Inferior parietal cortex (tissue), 1 donor: ENCODE measurements around the gene NKD1.
"Not testable (repeated sequence)": the region's sequence is repeated elsewhere in the genome, so short reads cannot be mapped to it uniquely, and the experiment has no call there.

Experiments
- DNase-seq: peaks from one replicate; pipeline ENCODE4 v3.0.0-alpha.2; 2016; ENCODE audit errors: extremely low spot score

NKD1 gene

GRCh38 chr16:50559804-50560514 lies 11.8 kb downstream of the NKD1 start:
- no peak for DNase-seq

DNA sequence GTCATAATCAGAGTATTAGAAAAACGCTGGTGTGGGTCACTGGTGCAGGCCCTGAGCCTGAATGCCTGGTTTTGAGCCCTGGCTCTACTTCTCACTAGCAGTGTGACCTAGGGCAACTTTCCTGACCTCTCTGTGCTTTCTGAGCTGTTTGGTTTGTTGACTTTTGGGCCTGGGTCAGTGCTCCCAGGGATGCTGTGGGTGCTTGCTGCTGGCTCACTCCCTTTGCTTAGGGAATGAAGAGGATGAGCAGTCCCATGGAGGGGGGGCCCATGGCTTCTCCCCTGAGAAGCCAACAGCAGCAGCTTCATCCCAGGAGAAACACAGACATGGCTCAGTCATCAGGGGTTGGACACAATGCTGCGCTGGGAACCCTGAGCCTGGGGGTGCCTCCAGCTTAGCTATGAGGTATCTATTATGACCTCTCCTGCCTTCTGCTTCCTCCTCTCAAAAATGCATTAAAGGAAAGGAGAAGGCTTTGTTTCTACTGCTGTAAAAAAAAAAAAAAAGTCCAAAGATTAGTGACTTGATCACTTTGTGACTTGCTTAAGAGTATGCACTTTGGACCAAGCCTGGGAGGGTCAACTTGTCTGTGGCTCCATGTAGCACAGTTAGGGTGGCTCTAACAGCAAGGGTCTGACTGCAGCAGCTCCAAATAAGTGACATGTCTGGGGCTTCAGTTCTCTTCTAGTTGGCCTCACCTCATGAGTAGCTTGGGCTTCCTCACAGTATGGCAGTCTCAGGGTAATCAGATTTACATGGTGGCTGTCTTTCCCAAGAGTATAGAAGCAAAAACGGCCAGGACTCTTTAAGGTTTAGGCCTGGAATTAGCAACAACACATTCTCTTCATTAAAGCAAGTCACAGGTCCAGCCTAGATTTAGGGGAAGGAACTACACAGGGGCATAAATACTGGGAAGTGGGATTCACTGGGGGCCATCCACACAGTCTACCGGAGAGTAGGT lies 13.0 kb downstream of the NKD1 start:
- no peak for DNase-seq

DNA sequence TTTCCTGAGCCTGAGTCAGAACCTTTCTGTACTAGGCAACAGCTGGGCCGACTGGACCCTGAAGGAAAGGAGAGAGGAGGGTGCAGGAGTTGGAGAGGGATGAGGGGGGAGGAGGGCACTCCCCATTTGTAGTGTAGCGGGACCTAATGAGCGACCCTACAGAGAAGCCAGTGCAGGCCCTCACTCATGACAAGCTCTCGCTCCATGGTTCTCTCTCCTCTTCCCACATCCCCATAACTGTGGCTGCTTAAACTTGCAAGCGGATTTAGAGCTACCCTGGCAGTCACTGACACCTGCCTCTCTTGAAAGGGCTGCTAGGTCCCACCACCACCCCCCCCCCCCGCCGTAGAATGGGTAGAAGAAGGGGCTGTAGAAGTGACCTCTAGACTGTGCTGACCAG lies 14.5 kb downstream of the NKD1 start:
- DNase-seq, result no peak

GRCh38 chr16:50563989-50564388 lies 15.8 kb downstream of the NKD1 start:
- DNase-seq, result no peak

DNA sequence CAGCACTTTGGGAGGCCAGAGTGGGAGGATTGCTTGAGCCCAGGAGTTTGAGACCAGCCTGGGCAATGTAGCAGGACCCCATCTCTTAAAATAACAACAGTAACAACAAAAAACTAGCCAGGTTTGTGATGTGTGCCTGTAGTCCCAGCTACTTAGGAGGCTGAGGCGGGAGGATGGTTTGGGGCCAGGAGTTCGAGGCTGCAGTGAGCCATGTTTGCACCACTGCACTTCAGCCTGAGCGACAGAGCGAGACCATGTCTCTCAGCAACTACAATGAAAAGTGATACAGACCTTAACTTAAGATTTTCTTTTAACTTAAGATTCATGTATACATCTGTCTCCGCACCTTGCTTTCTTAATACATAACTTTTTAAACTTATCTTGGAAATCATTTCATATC lies 17.2 kb downstream of the NKD1 start:
- DNase-seq, result no peak

DNA sequence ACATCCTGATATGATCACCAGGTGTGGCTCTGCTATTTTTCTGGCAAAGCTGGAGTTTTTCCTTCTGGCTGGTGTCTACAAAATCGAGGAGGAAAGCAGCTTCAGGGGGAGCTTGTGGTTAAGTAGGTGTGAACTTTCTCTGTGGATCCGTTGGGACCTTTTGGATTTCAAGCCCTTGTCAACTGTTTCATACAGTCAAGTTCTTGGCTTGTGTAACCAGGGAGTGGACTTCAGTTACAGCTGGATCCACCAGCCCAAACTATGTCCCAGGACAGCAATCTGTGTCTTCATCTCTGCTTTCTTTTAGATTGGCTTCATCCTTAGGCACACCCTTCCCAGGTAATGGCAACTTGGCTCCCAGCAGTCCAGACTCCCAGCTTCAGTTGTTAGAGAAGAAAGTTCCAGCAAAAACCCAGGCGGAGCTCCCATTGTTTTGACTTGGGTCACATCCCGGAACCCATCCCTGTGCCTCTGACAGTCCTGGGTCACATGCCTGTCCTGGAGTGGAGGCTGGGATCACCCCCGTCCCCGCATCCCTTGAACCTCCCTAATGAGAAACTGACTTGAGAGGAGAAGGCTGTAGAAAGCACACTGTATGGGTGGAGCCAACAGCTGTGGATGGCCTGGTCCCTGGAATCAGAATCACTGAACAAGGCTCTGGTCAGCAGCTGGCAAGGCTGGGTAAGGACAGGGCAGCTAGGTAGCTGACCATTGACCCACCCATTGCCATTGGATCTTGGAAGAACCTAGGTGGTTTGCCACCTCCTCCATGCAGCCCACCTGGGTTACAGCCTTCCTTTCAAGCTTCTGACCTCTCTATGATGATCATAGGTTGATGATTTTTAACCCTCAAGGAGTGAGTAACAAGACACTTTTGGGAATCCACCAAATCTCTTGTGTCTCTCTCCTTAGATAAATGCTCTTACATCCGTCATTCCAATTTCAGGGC lies 18.1 kb downstream of the NKD1 start:
- no peak for DNase-seq

GRCh38 chr16:50567651-50568050 lies 19.5 kb downstream of the NKD1 start:
- DNase-seq, result no peak

- DNase-seq, result no peak
Observed at GRCh38 chr16:50568187-50568815, 20.1 kb downstream of the NKD1 start.

- no peak for DNase-seq
Observed at GRCh38 chr16:50570354-50570753, 22.2 kb downstream of the NKD1 start.

DNA sequence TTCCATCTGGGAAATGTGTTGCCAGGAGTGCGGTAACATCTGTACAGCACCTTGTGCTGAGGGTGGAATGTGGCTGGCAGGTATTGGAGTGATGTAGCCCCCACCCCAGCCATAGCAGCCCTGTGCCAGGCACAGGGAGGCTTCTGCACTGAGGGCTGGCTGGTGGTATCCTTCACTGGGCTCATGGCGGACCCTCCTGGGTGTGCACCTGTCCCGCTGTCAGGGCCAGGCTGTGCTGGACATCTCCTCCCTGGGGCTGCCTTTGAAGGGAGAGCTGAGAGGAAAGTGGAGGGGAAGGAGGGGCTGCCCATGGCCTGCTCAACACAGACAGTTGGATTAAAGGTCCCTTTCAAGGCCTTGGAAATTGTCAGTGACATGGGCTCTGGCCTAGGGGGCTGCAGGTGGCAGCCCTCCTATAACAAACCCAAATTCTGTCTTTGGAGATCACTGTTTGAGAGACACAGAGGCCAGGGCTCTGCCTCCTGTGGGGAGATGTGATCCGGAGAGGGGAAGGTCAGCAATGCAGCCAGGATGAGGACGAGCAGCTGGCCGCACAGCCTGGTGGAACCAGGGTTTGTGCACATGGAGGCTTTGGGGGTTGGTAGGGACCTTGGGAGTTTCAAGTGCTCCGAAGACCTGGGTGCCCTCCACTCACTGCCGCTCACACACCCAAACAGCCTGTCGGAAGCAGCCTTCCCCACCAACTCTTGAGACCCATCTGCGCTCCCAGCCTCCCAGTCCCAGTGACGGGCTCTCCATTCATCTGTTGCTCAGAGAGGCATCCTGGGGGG lies 22.8 kb downstream of the NKD1 start:
- DNase-seq, result no peak

DNA sequence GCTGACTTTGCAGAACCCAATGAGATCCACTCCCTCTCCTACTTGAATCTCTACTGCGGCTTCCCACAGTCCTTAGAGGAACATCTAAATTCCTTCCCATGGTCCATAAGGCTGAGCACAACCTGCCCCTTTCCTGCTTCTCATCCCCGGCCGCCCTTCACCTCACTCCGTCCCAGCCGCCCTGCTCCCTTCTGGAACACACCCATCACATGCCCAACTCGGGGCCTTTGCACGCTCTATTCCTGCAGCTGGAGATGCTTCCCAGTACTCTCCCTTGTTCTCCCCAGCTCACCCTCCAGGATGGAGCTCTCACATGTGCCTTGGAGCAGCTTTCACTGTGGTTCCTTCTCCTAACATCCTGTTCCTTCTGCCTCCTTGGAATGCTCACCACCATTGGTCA lies 23.6 kb downstream of the NKD1 start:
- no peak for DNase-seq

DNA sequence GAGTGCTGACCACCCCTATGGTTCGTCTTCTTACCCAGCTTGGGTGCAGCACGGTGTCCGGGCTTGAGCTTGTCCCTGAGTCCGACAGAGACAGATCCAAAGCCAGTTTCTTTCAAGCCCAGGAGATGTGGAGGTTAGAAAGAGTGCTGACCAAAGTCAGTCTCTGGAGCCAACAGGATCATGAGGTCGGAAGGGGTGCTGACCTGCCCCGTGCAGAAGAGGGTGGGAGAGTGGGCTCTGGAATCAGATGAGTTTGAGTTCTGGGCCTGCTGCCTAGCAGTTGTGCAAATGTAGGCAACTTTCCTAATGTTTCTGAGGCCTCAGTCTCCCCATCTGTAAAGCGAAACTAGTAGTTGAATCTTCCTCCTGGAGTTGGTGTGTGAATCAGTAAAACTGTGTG lies 24.5 kb downstream of the NKD1 start:
- DNase-seq, result no peak

GRCh38 chr16:50573279-50573678 lies 25.1 kb downstream of the NKD1 start:
- no peak for DNase-seq

DNA sequence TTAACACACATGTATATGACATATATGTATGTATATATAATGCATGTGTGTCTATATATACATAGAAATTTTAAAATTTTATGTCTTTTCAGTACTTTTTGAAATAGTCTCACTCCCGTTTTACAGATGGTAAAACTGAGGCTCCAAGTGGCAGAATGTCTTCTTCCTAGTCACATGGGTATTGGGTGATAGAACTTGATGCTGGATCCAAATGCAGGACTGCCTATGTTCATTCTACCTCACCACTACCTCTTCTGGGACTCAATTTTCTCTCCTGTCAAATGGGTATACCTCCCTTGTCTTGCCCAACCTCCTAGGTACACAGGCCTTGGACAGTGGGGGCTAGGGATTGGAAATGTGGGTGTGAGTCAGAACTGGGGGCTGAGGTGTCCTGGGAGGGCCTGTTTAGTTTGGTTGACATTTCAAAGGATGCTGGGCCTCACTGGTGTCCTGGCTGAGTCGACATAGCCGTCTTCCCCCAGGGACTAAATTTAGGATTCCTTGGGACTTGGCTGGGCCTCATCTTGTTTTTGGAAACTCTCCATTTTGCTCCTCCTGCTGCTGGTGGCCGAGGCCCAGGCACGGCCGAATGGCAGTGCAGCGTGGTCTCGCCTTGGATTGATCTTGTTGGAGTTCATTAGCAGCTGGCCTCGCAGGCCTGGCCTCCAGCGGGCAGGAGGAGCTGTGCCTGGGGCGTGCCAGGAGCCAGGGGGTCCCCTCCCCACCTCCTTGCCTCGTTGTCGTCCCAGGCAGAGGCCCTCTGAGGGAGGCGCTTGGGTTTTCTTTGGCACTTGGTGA lies 25.9 kb downstream of the NKD1 start:
- no peak for DNase-seq

DNA sequence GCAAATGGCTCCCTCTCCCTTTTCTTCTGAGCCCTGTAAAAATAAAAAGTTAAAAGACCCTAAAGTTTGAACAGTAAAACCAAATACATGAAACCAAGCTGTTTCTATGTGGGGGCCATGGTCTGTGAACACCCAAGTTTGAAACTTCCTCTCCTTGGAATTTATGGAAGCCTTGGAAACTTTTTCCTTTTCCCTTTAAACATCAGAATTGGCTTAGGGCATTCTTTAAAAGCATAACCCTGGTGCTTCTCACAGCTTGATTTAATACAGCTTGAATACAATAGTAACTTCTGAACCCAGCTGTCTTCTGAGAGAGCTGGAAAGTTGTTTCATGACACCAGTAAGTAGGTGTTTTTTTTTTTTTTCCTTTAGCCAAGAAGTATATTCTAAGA lies 26.5 kb downstream of the NKD1 start:
- no peak for DNase-seq

DNA sequence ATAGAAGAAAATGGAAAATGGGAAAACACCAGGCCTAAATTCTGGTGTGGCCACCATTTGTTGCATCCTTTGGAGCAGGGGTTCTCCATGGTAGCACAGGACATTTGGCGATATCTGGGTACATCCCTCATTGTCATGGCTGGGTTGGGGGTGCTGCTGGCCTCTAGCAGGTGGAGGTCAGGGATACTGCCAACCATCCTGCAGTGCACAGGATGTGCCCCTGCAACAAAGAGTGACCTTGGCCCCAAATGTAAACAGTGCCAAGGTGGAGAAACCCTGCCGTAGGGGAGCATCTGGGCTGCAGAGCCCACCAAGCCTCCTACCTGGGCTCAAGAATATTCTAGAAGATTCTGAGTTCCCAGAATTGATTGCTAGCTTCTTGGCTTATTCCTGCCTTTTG lies 27.5 kb downstream of the NKD1 start:
- no peak for DNase-seq

GRCh38 chr16:50576403-50577113 lies 28.4 kb downstream of the NKD1 start:
- no peak for DNase-seq

DNA sequence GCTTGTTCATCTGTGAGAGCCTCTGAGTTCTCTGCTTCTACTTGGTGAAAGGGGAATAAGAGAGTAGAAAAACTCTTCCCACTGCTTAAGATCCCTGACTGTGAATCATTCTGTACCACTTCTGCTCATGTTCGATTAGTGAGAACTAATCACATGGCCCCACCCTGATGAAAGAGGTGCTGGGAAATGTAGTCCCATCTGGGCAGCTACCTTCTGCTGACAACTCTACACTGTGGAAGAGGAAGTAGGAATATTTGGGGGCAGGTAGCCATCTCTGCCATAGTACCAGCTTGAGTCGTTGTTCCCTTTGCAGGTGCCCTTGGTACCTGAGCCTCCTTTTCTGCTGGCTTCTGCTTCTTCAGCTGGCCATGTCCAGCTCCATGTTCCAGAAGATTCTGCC lies 29.9 kb downstream of the NKD1 start:
- no peak for DNase-seq

GRCh38 chr16:50579373-50579772 lies 31.2 kb downstream of the NKD1 start:
- DNase-seq, result not testable (repeated sequence)
